Pancreas (tissue), 10 donors: ENCODE results near the gene SUCO. TPM values are rescaled to one million over a fixed set of nuclear protein-coding genes. Genes with fewer than 3 reads are reported as not detected.
A peak's percentile ranks its signal among the peaks of the same experiment; 100 is the strongest.
"Not testable (repeated sequence)": the region's sequence is repeated elsewhere in the genome, so short reads cannot be mapped to it uniquely, and the experiment has no call there.

Source experiments
- ATAC-seq, 4 donors: fragments of 200-7000 bp; cut with Tn5 transposase; one replicate each; pipeline versions ENCODE4 v1.8.0 to v1.9.1; 2020; ENCODE audit warnings: mild to moderate bottlenecking in 4 of 4, moderate library complexity in 4 of 4
- DNase-seq, 6 donors: peaks; one replicate each; pipeline ENCODE4 v3.0.0-alpha.2; 2020
- FAIRE-seq: peaks from 2 replicates; lab custom pipeline; 2012; peaks lifted over from hg19 to GRCh38; lab: Jason Lieb, UNC
- H3K27ac ChIP-seq, 4 donors: fragments of 200-600 bp; sonication (generic); 1 replicate in 3 of 4; 2 replicates in 1 of 4; pipeline versions ENCODE4 v1.5.0 to v1.8.0; 2020
- H3K27me3 ChIP-seq, 4 donors: fragments of 200-600 bp; one replicate each; pipeline ENCODE4 v1.8.0; 2021
- H3K36me3 ChIP-seq, 3 donors: fragments of 200-600 bp; sonication (generic) in 1 of 3; one replicate each; pipeline versions ENCODE4 v1.5.0 to v1.8.0; 2020 to 2021
- H3K4me1 ChIP-seq, 3 donors: fragments of 200-600 bp; one replicate each; pipeline ENCODE4 v1.8.0; 2021
- H3K4me3 ChIP-seq, 4 donors: fragments of 200-600 bp; sonication (generic) in 2 of 4; one replicate each; pipeline versions ENCODE4 v1.5.0 to v1.8.0; 2020 to 2021
- H3K9me3 ChIP-seq, 4 donors: fragments of 200-600 bp; one replicate each; pipeline ENCODE4 v1.8.0; 2021
- WGBS, 2 donors: extraction: QIAGEN DNeasy Blood & Tissue Kit; methylation state at CpG; one replicate each; pipeline ENCODE4 v1.1.7; 2013; 5-methylcytosine and 5-hydroxymethylcytosine counted together
- intact Hi-C, 3 donors: fragments of 100-400 bp; cut with DNase I; formaldehyde crosslinking; loops; one replicate each; pipeline versions ENCODE4 v1.11.1 to v1.14.2; 2022
- polyA plus RNA-seq, 2 donors: library from polyadenylated mRNA; stranded (reverse); fragments of 200-250 nt; gene quantifications; one replicate each; pipeline ENCODE4 v1.2.3, GENCODE V29; 2013
- total RNA-seq, 6 donors: library from RNA; stranded (reverse); fragmentation: NEBNext Ultra II Directional in 4 of 6; extraction: Animal tissue kit (Norgen Biotek cat#: 25700) in 4 of 6; gene quantifications; one replicate each; pipeline versions ENCODE4 v1.2.1 to v1.2.4, GENCODE V29; 2021 to 2023
- TF ChIP-seq, protein P1 (sequence below), 4 donors: fragments of 200-600 bp; sonication (generic) in 3 of 4; IDR thresholded peaks; one replicate each; pipeline versions ENCODE4 v1.5.0 to v1.8.0; 2021; ENCODE audit warnings: antibody characterized with exemption in 4 of 4
- donor health status: healthy with polysubstance abuse.
- donor health status: DM: no; HTN: no; CAD: no; lungs with moderate emphysema.
- donor health status: DM: no; HTN: no; CAD: no.
- donor health status: control.
- donor health status: control.
- donor health status: Bipolar disorder and iron deficiency.
- donor health status: DM: yes; HTN: yes; CAD: no.
- donor health status: DM: no; HTN: no; CAD: no.
- donor health status: DM: no; HTN: no; CAD: no.
- donor health status: DM: yes; HTN: yes; CAD: no.

SUCO gene
- total and polyA plus RNA-seq, 8 donors, result 16.6 to 79.8 (median 31.5) TPM

GRCh38 chr1:172589553-172589952, 56.6 kb downstream of the SUCO start:
- H3K27me3 ChIP-seq, result no peaks in the 10 kb centered on the region
- H3K4me3 ChIP-seq, result no peak overlapping the region
- peaks cover 0 to 24% (median 14%) of the 10 kb centered on the region in 3 donors for H3K36me3 ChIP-seq
- FAIRE-seq (no peak), DNase-seq (no peak), ATAC-seq (no peak)
- H3K27ac ChIP-seq, result no peak overlapping the region
- TF ChIP-seq, protein P1, sequence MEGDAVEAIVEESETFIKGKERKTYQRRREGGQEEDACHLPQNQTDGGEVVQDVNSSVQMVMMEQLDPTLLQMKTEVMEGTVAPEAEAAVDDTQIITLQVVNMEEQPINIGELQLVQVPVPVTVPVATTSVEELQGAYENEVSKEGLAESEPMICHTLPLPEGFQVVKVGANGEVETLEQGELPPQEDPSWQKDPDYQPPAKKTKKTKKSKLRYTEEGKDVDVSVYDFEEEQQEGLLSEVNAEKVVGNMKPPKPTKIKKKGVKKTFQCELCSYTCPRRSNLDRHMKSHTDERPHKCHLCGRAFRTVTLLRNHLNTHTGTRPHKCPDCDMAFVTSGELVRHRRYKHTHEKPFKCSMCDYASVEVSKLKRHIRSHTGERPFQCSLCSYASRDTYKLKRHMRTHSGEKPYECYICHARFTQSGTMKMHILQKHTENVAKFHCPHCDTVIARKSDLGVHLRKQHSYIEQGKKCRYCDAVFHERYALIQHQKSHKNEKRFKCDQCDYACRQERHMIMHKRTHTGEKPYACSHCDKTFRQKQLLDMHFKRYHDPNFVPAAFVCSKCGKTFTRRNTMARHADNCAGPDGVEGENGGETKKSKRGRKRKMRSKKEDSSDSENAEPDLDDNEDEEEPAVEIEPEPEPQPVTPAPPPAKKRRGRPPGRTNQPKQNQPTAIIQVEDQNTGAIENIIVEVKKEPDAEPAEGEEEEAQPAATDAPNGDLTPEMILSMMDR (IDR thresholded peaks at IDR 0.05), result no peak
- H3K9me3 ChIP-seq, result no peaks in the 10 kb centered on the region
- peaks cover 0 to 19% (median 0%) of the 10 kb centered on the region in 3 donors for H3K4me1 ChIP-seq
- intact Hi-C loops, result no loop called here
- 90 to 94% methylated on average over 3 of the region's 3 CpGs for WGBS, 2 donors

- H3K36me3 ChIP-seq, result peaks cover 0 to 28% (median 14%) of the 10 kb centered on the region in 3 donors
- WGBS, 2 donors, result no CpG with 5 or more reads among the region's 1 CpG
- H3K4me1 ChIP-seq, DNase-seq, H3K4me3 ChIP-seq, H3K27ac ChIP-seq, H3K27me3 ChIP-seq, H3K9me3 ChIP-seq, intact Hi-C loops, ATAC-seq, FAIRE-seq: not testable (repeated sequence)
Measured at GRCh38 chr1:172591429-172591828, 58.5 kb downstream of the SUCO start.

DNA sequence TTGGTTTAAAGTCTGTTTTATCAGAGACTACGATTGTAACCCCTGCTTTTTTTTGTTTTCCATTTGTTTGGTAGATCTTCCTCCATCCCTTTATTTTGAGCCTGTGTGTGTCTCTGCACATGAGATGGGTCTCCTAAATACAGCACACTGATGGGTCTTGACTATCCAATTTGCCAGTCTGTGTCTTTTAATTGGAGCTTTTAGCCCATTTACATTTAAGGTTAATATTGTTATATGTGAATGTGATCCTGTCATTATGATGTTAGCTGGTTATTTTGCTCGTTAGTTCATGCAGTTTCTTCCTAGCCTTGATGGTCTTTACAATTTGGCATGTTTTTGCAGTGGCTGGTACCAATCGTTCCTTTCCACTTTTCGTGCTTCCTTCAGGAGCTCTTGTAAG, 62.1 kb downstream of the SUCO start:
- H3K27me3 ChIP-seq, H3K4me3 ChIP-seq, DNase-seq, FAIRE-seq, H3K9me3 ChIP-seq, ATAC-seq, intact Hi-C loops, H3K27ac ChIP-seq, H3K4me1 ChIP-seq: not testable (repeated sequence)
- H3K36me3 ChIP-seq, result peaks cover 0 to 30% (median 18%) of the 10 kb centered on the region in 3 donors
- 79 to 82% methylated on average over 4 of the region's 4 CpGs for WGBS, 2 donors

DNA sequence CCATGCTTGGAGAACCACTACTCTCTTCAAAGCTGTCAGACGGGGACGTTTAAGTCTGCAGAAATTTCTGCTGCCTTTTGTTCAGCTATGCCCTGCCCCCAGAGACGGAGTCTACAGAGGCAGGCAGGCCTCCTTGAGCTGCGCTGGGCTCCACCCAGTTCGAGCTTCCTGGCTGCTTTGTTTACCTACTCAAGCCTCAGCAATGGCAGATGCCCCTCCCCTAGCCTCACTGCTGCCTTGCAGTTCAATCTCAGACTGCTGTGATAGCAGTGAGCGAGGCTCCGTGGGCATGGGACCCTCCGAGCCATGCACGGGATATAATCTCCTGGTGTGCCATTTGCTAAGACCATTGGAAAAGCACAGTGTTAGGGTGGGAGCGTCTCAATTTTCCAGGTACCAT, 63.8 kb downstream of the SUCO start:
- peak in 1 of 6 donors; percentile 2 for DNase-seq
- H3K36me3 ChIP-seq, result peaks cover 0 to 23% (median 8%) of the 10 kb centered on the region in 3 donors
- H3K9me3 ChIP-seq, H3K27me3 ChIP-seq, H3K27ac ChIP-seq, H3K4me3 ChIP-seq, ATAC-seq, intact Hi-C loops, FAIRE-seq, H3K4me1 ChIP-seq: not testable (repeated sequence)
- WGBS, 2 donors, result 85 to 86% methylated on average over 10 of the region's 10 CpGs

- Histone ChIP-seq H3K4me1 (no peaks in the 10 kb centered on the region), H3K27me3 (no peaks in the 10 kb centered on the region), H3K36me3 (peaks cover 0 to 23% (median 8%) of the 10 kb centered on the region in 3 donors), H3K4me3 (no peak overlapping the region), H3K9me3 (no peaks in the 10 kb centered on the region), H3K27ac (no peak overlapping the region)
- DNase-seq (no peak), FAIRE-seq (no peak), ATAC-seq (no peak)
- intact Hi-C loops, result no loop called here
- WGBS, 2 donors, result 88 to 89% methylated on average over 3 of the region's 3 CpGs
- TF ChIP-seq, protein P1 (IDR thresholded peaks at IDR 0.05), result no peak
Measured at GRCh38 chr1:172599912-172600311, 67.0 kb downstream of the SUCO start.

- no peak for DNase-seq
- peaks cover 0 to under 1% (median 0%) of the 10 kb centered on the region in 3 donors for H3K4me1 ChIP-seq
- no peak overlapping the region for H3K4me3 ChIP-seq
- H3K27me3 ChIP-seq, result no peaks in the 10 kb centered on the region
- H3K27ac ChIP-seq, result no peak overlapping the region
- peaks cover 0 to 23% (median 8%) of the 10 kb centered on the region in 3 donors for H3K36me3 ChIP-seq
- 86 to 90% methylated on average over 1 of the region's 1 CpG for WGBS, 2 donors
- ATAC-seq, result no peak
- FAIRE-seq, result no peak
- no peaks in the 10 kb centered on the region for H3K9me3 ChIP-seq
- intact Hi-C loops, result no loop called here
- TF ChIP-seq, protein P1 (IDR thresholded peaks at IDR 0.05), result no peak
Measured at GRCh38 chr1:172600615-172601014, 67.7 kb downstream of the SUCO start.
